VCaP (cell line): ENCODE data around the gene ACOX3.
A peak's percentile ranks its signal among the peaks of the same experiment; 100 is the strongest.

ENCODE experiments used
- H3K27ac ChIP-seq: fragments of 450-650 bp; 2 replicates; pipeline ENCODE4 v1.5.1; 2017
- TF ChIP-seq, protein P1 (sequence below): fragments of 450-650 bp; conservative IDR thresholded peaks from 2 replicates; pipeline ENCODE4 v1.5.1; 2017; ENCODE audit warnings: mild to moderate bottlenecking, moderate library complexity

The ACOX3 gene

DNA sequence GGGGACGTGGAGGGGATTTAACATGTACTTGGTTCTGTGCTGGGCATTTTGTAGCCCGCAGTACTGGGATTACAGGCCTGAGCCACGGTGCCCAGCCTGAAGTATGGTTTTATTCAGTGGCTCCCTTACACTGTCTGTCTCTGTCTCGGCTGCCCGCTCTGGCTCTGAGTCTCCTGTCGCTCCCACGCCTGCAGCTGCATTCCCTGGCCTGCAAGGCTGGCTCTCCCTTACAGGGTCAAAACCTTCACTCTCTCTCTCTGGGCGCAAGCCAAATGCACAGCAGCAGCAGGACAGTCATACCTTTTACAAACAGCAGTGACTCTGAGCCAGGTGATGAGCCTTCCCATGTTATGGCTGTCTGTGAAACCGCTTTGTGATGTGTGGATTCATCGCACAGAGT is 98.8 kb downstream of the ACOX3 start:
- TF ChIP-seq, protein P1, sequence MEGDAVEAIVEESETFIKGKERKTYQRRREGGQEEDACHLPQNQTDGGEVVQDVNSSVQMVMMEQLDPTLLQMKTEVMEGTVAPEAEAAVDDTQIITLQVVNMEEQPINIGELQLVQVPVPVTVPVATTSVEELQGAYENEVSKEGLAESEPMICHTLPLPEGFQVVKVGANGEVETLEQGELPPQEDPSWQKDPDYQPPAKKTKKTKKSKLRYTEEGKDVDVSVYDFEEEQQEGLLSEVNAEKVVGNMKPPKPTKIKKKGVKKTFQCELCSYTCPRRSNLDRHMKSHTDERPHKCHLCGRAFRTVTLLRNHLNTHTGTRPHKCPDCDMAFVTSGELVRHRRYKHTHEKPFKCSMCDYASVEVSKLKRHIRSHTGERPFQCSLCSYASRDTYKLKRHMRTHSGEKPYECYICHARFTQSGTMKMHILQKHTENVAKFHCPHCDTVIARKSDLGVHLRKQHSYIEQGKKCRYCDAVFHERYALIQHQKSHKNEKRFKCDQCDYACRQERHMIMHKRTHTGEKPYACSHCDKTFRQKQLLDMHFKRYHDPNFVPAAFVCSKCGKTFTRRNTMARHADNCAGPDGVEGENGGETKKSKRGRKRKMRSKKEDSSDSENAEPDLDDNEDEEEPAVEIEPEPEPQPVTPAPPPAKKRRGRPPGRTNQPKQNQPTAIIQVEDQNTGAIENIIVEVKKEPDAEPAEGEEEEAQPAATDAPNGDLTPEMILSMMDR = no peak
- peak overlapping the region; percentile 30 for H3K27ac ChIP-seq

DNA sequence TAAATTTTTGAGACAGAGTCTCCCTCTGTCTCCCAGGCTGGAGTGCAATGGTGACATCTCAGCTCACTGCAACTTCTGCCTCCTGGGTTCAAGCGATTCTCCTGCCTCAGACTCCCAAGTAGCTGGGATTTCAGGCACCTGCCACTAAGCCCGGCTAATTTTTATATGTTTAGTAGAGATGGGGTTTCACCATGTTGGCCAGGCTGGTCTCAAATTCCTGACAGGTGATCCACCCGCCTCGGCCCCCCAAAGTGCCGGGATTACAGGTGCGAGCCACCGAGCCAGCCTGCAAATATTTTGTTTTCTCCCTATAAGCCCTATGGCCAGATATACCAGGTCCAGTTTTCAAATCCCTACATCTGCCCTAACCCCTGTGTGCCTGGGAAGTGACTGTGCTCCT is 99.2 kb downstream of the ACOX3 start:
- H3K27ac ChIP-seq = peak overlapping the region; percentile 30; the same call in 1 of the 2 replicates

DNA sequence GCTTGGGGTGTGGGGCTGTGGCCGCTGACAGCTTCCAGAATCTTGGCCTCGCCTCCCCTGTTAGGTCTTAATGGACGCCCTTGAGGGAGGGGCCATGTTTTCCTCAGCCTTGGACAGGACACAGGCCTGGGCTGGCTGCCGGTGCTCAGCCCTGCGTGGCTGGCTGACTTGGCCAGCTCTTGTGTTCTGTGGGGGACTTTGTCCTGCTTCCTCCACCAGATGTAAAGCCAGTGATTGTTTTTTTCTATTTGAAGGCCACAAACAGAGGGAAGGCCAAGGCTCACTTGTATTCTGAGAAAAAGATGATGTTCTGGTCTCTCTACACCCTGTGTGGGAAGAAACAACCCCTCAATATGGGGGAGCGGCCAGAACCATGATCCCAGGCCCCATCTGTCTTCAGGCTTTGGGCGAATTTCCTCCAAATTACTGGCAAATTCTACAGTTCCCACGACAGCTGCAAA is 99.7 kb downstream of the ACOX3 start:
- TF ChIP-seq, protein P1 = no peak
- no peak overlapping the region for H3K27ac ChIP-seq

DNA sequence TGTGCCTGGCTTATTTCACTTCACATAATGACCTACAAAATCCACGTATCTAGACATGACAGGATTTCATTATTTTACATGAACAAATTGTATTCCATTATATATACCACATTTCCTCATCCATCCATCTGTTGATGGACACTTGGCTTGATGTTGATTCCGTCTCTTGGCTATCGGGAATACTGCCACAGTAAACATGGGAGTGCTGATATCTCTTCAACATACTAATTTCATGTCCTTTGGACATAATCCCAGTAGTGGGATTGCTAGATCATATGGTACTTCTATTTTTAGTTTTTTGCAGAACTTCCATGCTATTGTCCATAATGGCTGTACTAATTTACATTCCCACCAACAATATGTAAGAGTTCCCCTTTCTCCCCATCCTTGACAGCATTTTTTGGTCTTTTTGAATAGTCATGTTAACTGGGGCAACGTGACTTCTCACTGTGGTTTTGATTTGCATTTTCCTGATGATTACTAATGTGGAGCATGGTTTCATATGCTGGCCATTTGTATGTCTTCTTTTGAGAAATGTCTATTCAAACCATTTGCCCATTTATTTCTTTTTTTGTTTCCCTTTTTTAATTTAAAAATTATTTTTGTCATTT is 102.1 kb downstream of the ACOX3 start:
- TF ChIP-seq, protein P1 = no peak
- H3K27ac ChIP-seq = no peak overlapping the region

DNA sequence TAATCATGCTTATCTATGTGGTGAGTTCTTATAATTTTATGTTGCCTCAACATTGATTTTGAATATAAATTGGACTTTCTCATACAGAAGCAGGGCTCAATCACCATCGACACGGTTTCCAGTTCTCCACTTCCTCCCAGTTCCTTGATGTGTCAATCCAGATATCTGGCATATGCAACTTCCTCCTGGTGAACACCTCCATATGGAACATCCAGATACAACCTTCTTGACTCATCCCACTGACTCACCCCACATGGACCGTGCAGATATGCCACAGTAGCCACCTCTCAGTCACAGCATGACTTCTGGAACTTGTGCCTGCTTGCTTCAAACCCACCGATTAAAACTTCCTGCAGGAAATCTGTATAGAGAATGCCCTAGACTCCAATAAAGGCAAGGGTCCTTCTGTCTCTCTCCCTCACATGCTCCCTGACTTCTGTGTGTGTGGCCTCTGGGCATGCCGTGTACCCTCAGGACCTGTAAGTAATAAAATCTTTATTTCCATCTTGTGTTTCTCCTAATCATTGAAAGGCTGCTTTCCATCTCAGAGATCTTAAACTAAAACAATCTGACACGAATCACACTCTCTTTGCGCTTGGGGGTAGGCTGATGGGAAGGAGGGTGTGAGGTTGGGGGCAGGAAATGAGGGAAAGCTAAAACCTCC is 104.0 kb downstream of the ACOX3 start:
- TF ChIP-seq, protein P1 = no peak
- H3K27ac ChIP-seq = no peak overlapping the region

DNA sequence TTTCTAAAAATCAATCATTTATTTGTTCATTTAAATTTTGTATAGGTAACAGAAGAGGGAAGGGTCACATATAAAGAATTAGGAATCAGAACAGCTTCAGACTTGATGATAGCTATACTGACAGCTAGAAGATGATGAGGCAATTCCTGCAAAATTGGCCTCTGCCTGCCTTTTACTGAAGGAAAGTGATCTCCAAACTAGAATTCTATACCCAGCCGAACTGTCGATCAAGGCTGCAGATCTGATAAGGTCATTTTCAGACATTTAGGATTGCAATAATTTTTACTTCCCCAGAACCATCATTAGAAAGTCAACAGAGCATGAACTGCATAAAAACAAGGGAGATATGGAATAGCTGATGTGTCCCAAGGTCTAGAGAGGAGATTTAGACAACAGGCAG is 104.7 kb downstream of the ACOX3 start:
- H3K27ac ChIP-seq = no peak overlapping the region
- TF ChIP-seq, protein P1 = no peak

DNA sequence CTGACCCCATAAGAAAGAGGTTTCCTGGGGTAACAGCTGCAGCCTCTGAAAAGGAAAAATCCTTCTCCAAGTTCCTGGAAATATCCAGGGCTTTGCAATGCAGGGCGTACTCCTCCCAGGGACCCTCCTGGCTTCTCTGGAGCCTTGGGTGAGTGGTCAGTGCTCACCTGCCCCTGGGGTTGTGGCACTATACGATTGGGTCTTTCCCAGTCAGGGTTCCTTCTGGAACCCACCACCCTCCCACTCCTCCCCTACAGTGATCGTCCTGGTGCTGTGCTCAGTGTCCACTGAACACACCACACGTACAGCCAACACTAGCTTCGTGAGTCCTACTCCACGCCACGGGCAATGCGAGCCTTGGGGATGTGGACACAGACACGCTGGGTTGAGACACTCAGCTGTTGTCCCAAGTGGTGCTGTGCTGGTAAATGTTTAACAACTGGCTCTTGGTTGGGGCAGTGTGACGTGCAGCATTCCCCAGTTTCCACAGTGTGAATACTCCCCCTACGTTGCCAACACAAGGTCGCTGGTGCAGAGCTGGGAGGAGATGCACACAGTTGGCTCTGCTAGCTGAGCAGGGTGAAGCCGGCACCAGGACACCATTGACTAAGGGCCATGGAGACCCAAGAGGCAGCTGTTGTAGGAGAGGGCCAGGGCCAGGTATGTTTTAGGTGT is 105.6 kb downstream of the ACOX3 start:
- H3K27ac ChIP-seq = no peak overlapping the region
- TF ChIP-seq, protein P1 = no peak
